Mesendoderm (in vitro differentiated cells): ENCODE results near the gene EZH2.

ENCODE experiments used
- DNase-seq: peaks from one replicate; pipeline ENCODE4 v3.0.0; 2013
- H2AK5ac ChIP-seq: 2 replicates; pipeline ENCODE4 v1.6.1; 2013; ENCODE audit warnings: low read length, inconsistent platforms
- H2BK120ac ChIP-seq: 2 replicates; pipeline ENCODE4 v1.6.1; 2013; ENCODE audit warnings: low read depth, mild to moderate bottlenecking, low read length, moderate library complexity, mixed read lengths
- H2BK15ac ChIP-seq: replicated peaks from 2 replicates; pipeline ENCODE4 v1.6.1; 2013; ENCODE audit warnings: low read depth, mild to moderate bottlenecking, moderate library complexity
- H2BK5ac ChIP-seq: 2 replicates; pipeline ENCODE4 v1.6.1; 2013; ENCODE audit warnings: low read length, inconsistent platforms
- H3K18ac ChIP-seq: 2 replicates; pipeline ENCODE4 v1.6.1; 2013; ENCODE audit warnings: mild to moderate bottlenecking, low read length, mixed read lengths
- H3K23ac ChIP-seq: one replicate; pipeline ENCODE4 v1.6.1; 2013; ENCODE audit warnings: low read length
- H3K27ac ChIP-seq: 2 replicates; pipeline ENCODE4 v1.5.1; 2013; ENCODE audit warnings: low read depth, mild to moderate bottlenecking, inconsistent platforms, low read length, moderate library complexity
- H3K27me3 ChIP-seq: 2 replicates; pipeline ENCODE4 v1.6.1; 2013; ENCODE audit warnings: low read length, control low read depth, mild to moderate bottlenecking, inconsistent platforms; ENCODE audit not compliant: insufficient read depth, poor library complexity
- H3K36me3 ChIP-seq: 2 replicates; pipeline ENCODE4 v1.6.1; 2013; ENCODE audit warnings: low read length, inconsistent platforms; ENCODE audit not compliant: control insufficient read depth, insufficient read depth
- H3K4ac ChIP-seq: one replicate; pipeline ENCODE4 v1.6.1; 2013; ENCODE audit warnings: low read depth, mild to moderate bottlenecking, low read length, moderate library complexity
- H3K4me1 ChIP-seq: 2 replicates; pipeline ENCODE4 v1.6.1; 2013; ENCODE audit warnings: low read depth, low read length, inconsistent platforms; ENCODE audit not compliant: control insufficient read depth
- H3K4me2 ChIP-seq: 2 replicates; pipeline ENCODE4 v1.6.1; 2013; ENCODE audit warnings: low read length
- H3K4me3 ChIP-seq: 2 replicates; pipeline ENCODE4 v1.5.1; 2013; ENCODE audit warnings: mild to moderate bottlenecking, low read length
- H3K56ac ChIP-seq: one replicate; pipeline ENCODE4 v1.6.1; 2013; ENCODE audit warnings: low read length
- H3K79me1 ChIP-seq: 2 replicates; pipeline ENCODE4 v1.6.1; 2013; ENCODE audit warnings: low read length, inconsistent platforms
- H3K79me2 ChIP-seq: 2 replicates; pipeline ENCODE4 v1.6.1; 2013; ENCODE audit warnings: mild to moderate bottlenecking, low read length; ENCODE audit not compliant: control insufficient read depth, insufficient read depth
- H3K9ac ChIP-seq: 2 replicates; pipeline ENCODE4 v1.6.1; 2013; ENCODE audit warnings: low read length, inconsistent platforms
- H4K5ac ChIP-seq: one replicate; pipeline ENCODE4 v1.6.1; 2013; ENCODE audit warnings: low read length
- H4K8ac ChIP-seq: one replicate; pipeline ENCODE4 v1.6.1; 2013; ENCODE audit warnings: low read depth, mild to moderate bottlenecking, control low read depth, low read length, moderate library complexity
- WGBS: extraction: QIAGEN DNeasy Blood & Tissue Kit; methylation state at CpG from one replicate; pipeline ENCODE4 v1.1.7; 2013; ENCODE audit warnings: low lambda C conversion rate, missing lambda C conversion rate; ENCODE audit not compliant: insufficient coverage; ENCODE audit errors: extremely low coverage; 5-methylcytosine and 5-hydroxymethylcytosine counted together

EZH2 gene

GRCh38 chr7:148830897-148831692 lies 53.0 kb downstream of the EZH2 start:
- Histone ChIP-seq H3K18ac (no peak overlapping the region), H2BK15ac (no peak overlapping the region), H2BK120ac (no peak overlapping the region), H2AK5ac (no peak overlapping the region), H2BK5ac (no peak overlapping the region), H3K4me2 (no peak overlapping the region), H4K8ac (no peak overlapping the region), H4K5ac (no peak overlapping the region), H3K36me3 (no peaks in the 10 kb centered on the region), H3K9ac (no peak overlapping the region), H3K4me1 (no peaks in the 10 kb centered on the region), H3K4me3 (no peak overlapping the region), H3K79me2 (no peaks in the 10 kb centered on the region), H3K27ac (no peak overlapping the region), H3K56ac (no peak overlapping the region), H3K4ac (no peak overlapping the region), H3K79me1 (no peaks in the 10 kb centered on the region), H3K27me3 (no peaks in the 10 kb centered on the region), H3K23ac (no peak overlapping the region)
- no peak for DNase-seq
- no CpG with 5 or more reads among the region's 5 CpGs for WGBS

- no peak overlapping the region for H3K4me3 ChIP-seq
- H3K27me3 ChIP-seq, result no peaks in the 10 kb centered on the region
- no peaks in the 10 kb centered on the region for H3K4me1 ChIP-seq
- H2AK5ac ChIP-seq, result no peak overlapping the region
- H3K9ac ChIP-seq, result no peak overlapping the region
- no peaks in the 10 kb centered on the region for H3K79me2 ChIP-seq
- DNase-seq, result no peak
- no CpG with 5 or more reads among the region's 1 CpG for WGBS
- no peaks in the 10 kb centered on the region for H3K79me1 ChIP-seq
- H2BK120ac ChIP-seq, result no peak overlapping the region
- H3K23ac ChIP-seq, result no peak overlapping the region
- no peak overlapping the region for H4K8ac ChIP-seq
- no peak overlapping the region for H3K56ac ChIP-seq
- no peak overlapping the region for H3K4me2 ChIP-seq
- no peak overlapping the region for H4K5ac ChIP-seq
- no peak overlapping the region for H2BK15ac ChIP-seq
- H3K4ac ChIP-seq, result no peak overlapping the region
- no peak overlapping the region for H3K27ac ChIP-seq
- no peak overlapping the region for H2BK5ac ChIP-seq
- H3K36me3 ChIP-seq, result no peaks in the 10 kb centered on the region
- no peak overlapping the region for H3K18ac ChIP-seq
These were observed 55.1 kb downstream of the EZH2 start for GRCh38 chr7:148828965-148829364.

- H2AK5ac ChIP-seq, result no peak overlapping the region
- H3K4me2 ChIP-seq, result no peak overlapping the region
- H3K79me2 ChIP-seq, result no peaks in the 10 kb centered on the region
- H3K79me1 ChIP-seq, result no peaks in the 10 kb centered on the region
- no peak overlapping the region for H3K9ac ChIP-seq
- no peak overlapping the region for H2BK15ac ChIP-seq
- no peak overlapping the region for H3K18ac ChIP-seq
- no peak overlapping the region for H4K5ac ChIP-seq
- no peak overlapping the region for H3K4ac ChIP-seq
- H3K27me3 ChIP-seq, result no peaks in the 10 kb centered on the region
- no peak overlapping the region for H2BK120ac ChIP-seq
- no peak for DNase-seq
- no CpG with 5 or more reads among the region's 5 CpGs for WGBS
- H3K36me3 ChIP-seq, result no peaks in the 10 kb centered on the region
- no peak overlapping the region for H4K8ac ChIP-seq
- H3K27ac ChIP-seq, result no peak overlapping the region
- no peak overlapping the region for H3K4me3 ChIP-seq
- no peak overlapping the region for H3K23ac ChIP-seq
- H2BK5ac ChIP-seq, result no peak overlapping the region
- H3K56ac ChIP-seq, result no peak overlapping the region
- H3K4me1 ChIP-seq, result no peaks in the 10 kb centered on the region
These were observed 58.8 kb downstream of the EZH2 start for GRCh38 chr7:148825338-148825737.

GRCh38 chr7:148824864-148825263 lies 59.2 kb downstream of the EZH2 start:
- WGBS, result no CpG with 5 or more reads among the region's 2 CpGs
- Histone ChIP-seq H3K9ac (no peak overlapping the region), H3K79me2 (no peaks in the 10 kb centered on the region), H3K4me1 (no peaks in the 10 kb centered on the region), H3K79me1 (no peaks in the 10 kb centered on the region), H3K56ac (no peak overlapping the region), H2BK120ac (no peak overlapping the region), H3K4ac (no peak overlapping the region), H4K5ac (no peak overlapping the region), H3K4me2 (no peak overlapping the region), H2AK5ac (no peak overlapping the region), H3K27ac (no peak overlapping the region), H3K23ac (no peak overlapping the region), H3K18ac (no peak overlapping the region), H3K36me3 (no peaks in the 10 kb centered on the region), H2BK15ac (no peak overlapping the region), H3K4me3 (no peak overlapping the region), H2BK5ac (no peak overlapping the region), H3K27me3 (no peaks in the 10 kb centered on the region), H4K8ac (no peak overlapping the region)
- no peak for DNase-seq

- Histone ChIP-seq H3K4me3 (no peak overlapping the region), H4K8ac (no peak overlapping the region), H3K9ac (no peak overlapping the region), H3K79me1 (no peaks in the 10 kb centered on the region), H3K56ac (no peak overlapping the region), H3K36me3 (peaks cover 1% of the 10 kb centered on the region), H2BK120ac (no peak overlapping the region), H2BK15ac (no peak overlapping the region), H2AK5ac (no peak overlapping the region), H4K5ac (no peak overlapping the region), H3K23ac (no peak overlapping the region), H3K4me2 (no peak overlapping the region), H3K18ac (no peak overlapping the region), H2BK5ac (no peak overlapping the region), H3K27me3 (no peaks in the 10 kb centered on the region), H3K4me1 (no peaks in the 10 kb centered on the region), H3K79me2 (no peaks in the 10 kb centered on the region), H3K4ac (no peak overlapping the region), H3K27ac (no peak overlapping the region)
- no CpG with 5 or more reads among the region's 2 CpGs for WGBS
- no peak for DNase-seq
These were observed 62.7 kb downstream of the EZH2 start for GRCh38 chr7:148821422-148821821.
